ENCODE results near the gene NAP1L4.

GRCh38 chr11:3037040-3037944, 45.2 kb upstream of the NAP1L4 start:
- TF ChIP-seq POLR2A (IDR thresholded peaks at IDR 0.05; ENCODE audit: low read depth, low read length): no peak
- TF ChIP-seq SPI1 (IDR thresholded peaks at IDR 0.05; ENCODE audit: low read depth, low read length): no peak
- no peak for TF ChIP-seq POLR2AphosphoS5 (IDR thresholded peaks at IDR 0.05; ENCODE audit: low read depth, low read length)
